Liver (tissue), 9 donors: ENCODE data around the gene MRPL27. TPM values are rescaled to one million over a fixed set of nuclear protein-coding genes. Genes with fewer than 3 reads are reported as not detected.

Experiments
- DNase-seq: peaks from one replicate; pipeline ENCODE4 v3.0.0-alpha.2; 2017; ENCODE audit warnings: low spot score
- H3K27ac ChIP-seq, 2 donors: one replicate each; pipeline ENCODE4 v1.7.0; 2013; ENCODE audit warnings: inconsistent platforms in 2 of 2, low read length in 2 of 2, control low read depth in 1 of 2, low read depth in 1 of 2, mild to moderate bottlenecking in 1 of 2
- H3K27me3 ChIP-seq, 4 donors: one replicate each; pipeline versions ENCODE4 v1.6.1 to v1.7.0; 2013; ENCODE audit warnings: low read length in 3 of 4, inconsistent platforms in 1 of 4, mild to moderate bottlenecking in 1 of 4, moderate library complexity in 1 of 4; ENCODE audit not compliant: control insufficient read depth in 4 of 4, insufficient read depth in 4 of 4
- H3K36me3 ChIP-seq, 4 donors: one replicate each; pipeline versions ENCODE4 v1.6.1 to v1.7.0; 2013; ENCODE audit warnings: low read length in 3 of 4, mild to moderate bottlenecking in 3 of 4, low read depth in 1 of 4, moderate library complexity in 1 of 4; ENCODE audit not compliant: control insufficient read depth in 4 of 4, insufficient read depth in 3 of 4
- H3K4me1 ChIP-seq, 4 donors: one replicate each; pipeline versions ENCODE4 v1.6.1 to v1.7.0; 2013; ENCODE audit warnings: low read length in 3 of 4, mild to moderate bottlenecking in 3 of 4, moderate library complexity in 1 of 4; ENCODE audit not compliant: control insufficient read depth in 4 of 4, insufficient read depth in 4 of 4
- H3K4me3 ChIP-seq, 3 donors: one replicate each; pipeline versions ENCODE4 v1.6.1 to v1.7.0; 2013; ENCODE audit warnings: low read length in 3 of 3, control low read depth in 1 of 3, low read depth in 1 of 3, mild to moderate bottlenecking in 1 of 3
- H3K9ac ChIP-seq, 2 donors: one replicate each; pipeline ENCODE4 v1.7.0; 2013; ENCODE audit warnings: low read length in 2 of 2, mild to moderate bottlenecking in 2 of 2, moderate library complexity in 2 of 2, control low read depth in 1 of 2, low read depth in 1 of 2
- H3K9me3 ChIP-seq, 4 donors: one replicate each; pipeline versions ENCODE4 v1.6.1 to v1.7.0; 2013; ENCODE audit warnings: low read length in 3 of 4; ENCODE audit not compliant: control insufficient read depth in 4 of 4
- FOXA1 ChIP-seq: IDR thresholded peaks from 2 replicates; pipeline ENCODE4 v1.6.1; 2016; ENCODE audit warnings: antibody characterized with exemption
- FOXA2 ChIP-seq: IDR thresholded peaks from 2 replicates; pipeline ENCODE4 v1.6.1; 2016; ENCODE audit warnings: antibody characterized with exemption
- GABPA ChIP-seq, 2 donors: IDR thresholded peaks in 1 of 2; conservative IDR thresholded peaks in 1 of 2; 2 replicates each; pipeline ENCODE4 v1.6.1; 2016; ENCODE audit warnings: antibody characterized with exemption in 2 of 2, mild to moderate bottlenecking in 1 of 2, moderate library complexity in 1 of 2
- HNF4A ChIP-seq, 2 donors: conservative IDR thresholded peaks; 2 replicates each; pipeline ENCODE4 v1.6.1; 2016; ENCODE audit warnings: antibody characterized with exemption in 2 of 2, mild to moderate bottlenecking in 2 of 2
- HNF4G ChIP-seq: IDR thresholded peaks from 2 replicates; pipeline ENCODE4 v1.6.1; 2016; ENCODE audit warnings: antibody characterized with exemption
- JUND ChIP-seq, 2 donors: IDR thresholded peaks; 2 replicates each; pipeline ENCODE4 v1.6.1; 2016; ENCODE audit warnings: antibody characterized with exemption in 2 of 2
- NR2F2 ChIP-seq: IDR thresholded peaks from 2 replicates; pipeline ENCODE4 v1.6.1; 2016; ENCODE audit warnings: antibody characterized with exemption
- RAD21 ChIP-seq, 2 donors: IDR thresholded peaks; 2 replicates each; pipeline ENCODE4 v1.6.1; 2016; ENCODE audit warnings: antibody characterized with exemption in 2 of 2, mild to moderate bottlenecking in 2 of 2
- RXRA ChIP-seq, 2 donors: IDR thresholded peaks; 2 replicates each; pipeline ENCODE4 v1.6.1; 2017 to 2018; ENCODE audit warnings: antibody characterized with exemption in 2 of 2, mild to moderate bottlenecking in 1 of 2
- SP1 ChIP-seq: IDR thresholded peaks from 2 replicates; pipeline ENCODE4 v1.6.1; 2018; ENCODE audit warnings: antibody characterized with exemption, mild to moderate bottlenecking
- TAF1 ChIP-seq: conservative IDR thresholded peaks from 2 replicates; pipeline ENCODE4 v1.6.1; 2016; ENCODE audit warnings: antibody characterized with exemption, mild to moderate bottlenecking
- YY1 ChIP-seq: IDR thresholded peaks from 2 replicates; pipeline ENCODE4 v1.6.1; 2016; ENCODE audit warnings: antibody characterized with exemption, mild to moderate bottlenecking
- WGBS: extraction: QIAGEN DNeasy Blood & Tissue Kit; methylation state at CpG from one replicate; pipeline ENCODE4 v1.1.7; 2013; 5-methylcytosine and 5-hydroxymethylcytosine counted together
- polyA plus RNA-seq, 2 donors: library from polyadenylated mRNA; stranded (reverse) in 1 of 2; unstranded in 1 of 2; fragments of 200-250 nt in 1 of 2; fragments of >200 nt in 1 of 2; fragmentation: Nextera tagmentation in 1 of 2; extraction: Ambion mirVana in 1 of 2; gene quantifications; one replicate each; pipeline versions ENCODE4 v1.2.1 to v1.2.3, GENCODE V29; 2013 to 2015
- total RNA-seq, 2 donors: library from RNA; depleted of rRNA; stranded (reverse); fragments of >200 nt; gene quantifications; one replicate each; pipeline ENCODE4 v1.2.3, GENCODE V29; 2014
- TF ChIP-seq, protein P1 (sequence below): IDR thresholded peaks from 2 replicates; pipeline ENCODE4 v1.6.1; 2016; ENCODE audit warnings: antibody characterized with exemption, mild to moderate bottlenecking
- TF ChIP-seq, protein P2 (sequence below): IDR thresholded peaks from 2 replicates; pipeline ENCODE4 v1.6.1; 2016; ENCODE audit warnings: antibody characterized with exemption
- TF ChIP-seq, protein P3 (sequence below): IDR thresholded peaks from 2 replicates; pipeline ENCODE4 v1.6.1; 2016; ENCODE audit warnings: antibody characterized with exemption
- TF ChIP-seq, protein P4 (sequence below): fragments of 150-350 bp; IDR thresholded peaks from 2 replicates; pipeline ENCODE4 v1.5.1; 2017; ENCODE audit warnings: improper control_type of control experiment, low read depth, low read length; ENCODE audit not compliant: missing input control
- donor health status: healthy.
- donor health status: healthy.
- donor health status: healthy.
- donor health status: healthy.
- donor health status: healthy.

The MRPL27 gene
- total and polyA plus RNA-seq, 4 donors: 25.9 to 87.1 (median 53.5) TPM

DNA sequence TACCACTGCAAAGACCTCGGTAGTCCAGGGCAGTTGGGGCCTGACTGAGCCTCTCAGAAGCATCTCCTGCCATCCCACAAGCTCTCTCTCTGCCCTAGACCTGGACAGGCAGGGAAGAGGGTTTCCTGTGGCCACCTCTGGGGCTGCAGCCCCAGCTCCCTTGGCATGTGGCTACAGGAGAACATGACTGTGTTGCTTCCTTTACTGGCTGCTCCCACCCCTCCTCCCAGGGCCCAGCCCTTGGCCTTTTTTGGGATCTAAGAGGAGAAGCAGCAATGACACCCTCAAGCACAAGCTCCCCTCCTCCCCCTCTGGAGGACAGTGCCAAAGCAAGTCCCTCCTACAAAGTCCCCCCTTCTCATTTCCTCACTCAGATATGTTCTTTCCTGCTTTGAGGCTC, 5.6 kb downstream of the MRPL27 start:
- DNase-seq: no peak
- Histone ChIP-seq H3K4me1 (peaks cover 4 to 14% (median 10%) of the 10 kb centered on the region in 4 donors), H3K27ac (no peak overlapping the region), H3K27me3 (no peaks in the 10 kb centered on the region), H3K9me3 (no peaks in the 10 kb centered on the region), H3K4me3 (no peak overlapping the region), H3K36me3 (peaks cover 8 to 52% (median 38%) of the 10 kb centered on the region in 4 donors), H3K9ac (no peak overlapping the region)
- TF ChIP-seq YY1 (no peak), HNF4A (conservative IDR thresholded peaks at IDR 0.05) (no peak), FOXA2 (no peak)
- whole genome bisulfite sequencing: 91% methylated on average over 1 of the region's 1 CpG

DNA sequence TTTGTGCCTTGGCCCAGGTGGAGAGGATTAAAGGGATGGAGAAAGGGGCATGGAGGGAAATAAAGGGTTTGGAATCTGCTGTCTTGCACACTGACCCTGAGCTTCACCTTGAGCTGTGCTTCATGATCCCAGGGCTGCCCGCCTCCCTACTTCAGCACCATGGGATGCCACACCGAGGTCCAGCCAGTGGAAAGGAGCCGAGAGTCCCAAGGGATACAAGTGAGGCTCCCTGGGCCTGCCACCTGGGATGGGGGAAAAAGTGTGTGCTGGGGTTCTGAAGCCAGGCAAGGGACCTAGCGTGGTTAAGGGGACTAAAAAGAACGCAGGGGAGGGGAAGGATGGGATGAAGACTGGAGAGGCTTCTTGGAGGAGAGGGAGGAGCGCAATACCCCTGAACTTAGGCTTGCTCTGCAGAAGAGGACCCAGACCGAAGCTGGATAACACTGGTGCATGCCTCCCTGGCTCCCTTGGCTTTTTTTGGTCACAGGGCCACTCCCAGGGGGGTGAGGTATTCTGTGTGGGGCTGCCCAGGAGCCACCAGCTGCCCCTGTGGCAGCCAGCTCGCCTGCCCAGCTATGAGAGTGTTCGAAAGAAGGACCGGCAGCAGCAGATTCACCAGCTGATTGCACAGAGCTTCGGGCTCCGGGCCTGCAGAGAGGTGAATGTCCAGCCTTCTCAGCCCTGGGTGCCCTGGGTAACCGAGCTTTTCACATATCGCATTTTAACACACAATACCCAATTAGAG, 7.2 kb downstream of the MRPL27 start:
- H3K27ac ChIP-seq: no peak overlapping the region
- peaks cover 8 to 54% (median 38%) of the 10 kb centered on the region in 4 donors for H3K36me3 ChIP-seq
- H3K9ac ChIP-seq: no peak overlapping the region
- TF ChIP-seq HNF4A (conservative IDR thresholded peaks at IDR 0.05) (no peak), HNF4G (no peak), YY1 (no peak), FOXA2 (no peak), RAD21 (IDR thresholded peaks at IDR 0.05) (no peak), SP1 (no peak)
- TF ChIP-seq, protein P1, sequence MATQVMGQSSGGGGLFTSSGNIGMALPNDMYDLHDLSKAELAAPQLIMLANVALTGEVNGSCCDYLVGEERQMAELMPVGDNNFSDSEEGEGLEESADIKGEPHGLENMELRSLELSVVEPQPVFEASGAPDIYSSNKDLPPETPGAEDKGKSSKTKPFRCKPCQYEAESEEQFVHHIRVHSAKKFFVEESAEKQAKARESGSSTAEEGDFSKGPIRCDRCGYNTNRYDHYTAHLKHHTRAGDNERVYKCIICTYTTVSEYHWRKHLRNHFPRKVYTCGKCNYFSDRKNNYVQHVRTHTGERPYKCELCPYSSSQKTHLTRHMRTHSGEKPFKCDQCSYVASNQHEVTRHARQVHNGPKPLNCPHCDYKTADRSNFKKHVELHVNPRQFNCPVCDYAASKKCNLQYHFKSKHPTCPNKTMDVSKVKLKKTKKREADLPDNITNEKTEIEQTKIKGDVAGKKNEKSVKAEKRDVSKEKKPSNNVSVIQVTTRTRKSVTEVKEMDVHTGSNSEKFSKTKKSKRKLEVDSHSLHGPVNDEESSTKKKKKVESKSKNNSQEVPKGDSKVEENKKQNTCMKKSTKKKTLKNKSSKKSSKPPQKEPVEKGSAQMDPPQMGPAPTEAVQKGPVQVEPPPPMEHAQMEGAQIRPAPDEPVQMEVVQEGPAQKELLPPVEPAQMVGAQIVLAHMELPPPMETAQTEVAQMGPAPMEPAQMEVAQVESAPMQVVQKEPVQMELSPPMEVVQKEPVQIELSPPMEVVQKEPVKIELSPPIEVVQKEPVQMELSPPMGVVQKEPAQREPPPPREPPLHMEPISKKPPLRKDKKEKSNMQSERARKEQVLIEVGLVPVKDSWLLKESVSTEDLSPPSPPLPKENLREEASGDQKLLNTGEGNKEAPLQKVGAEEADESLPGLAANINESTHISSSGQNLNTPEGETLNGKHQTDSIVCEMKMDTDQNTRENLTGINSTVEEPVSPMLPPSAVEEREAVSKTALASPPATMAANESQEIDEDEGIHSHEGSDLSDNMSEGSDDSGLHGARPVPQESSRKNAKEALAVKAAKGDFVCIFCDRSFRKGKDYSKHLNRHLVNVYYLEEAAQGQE: no peak
- no peak overlapping the region for H3K4me3 ChIP-seq
- DNase-seq: no peak
- no peaks in the 10 kb centered on the region for H3K4me1 ChIP-seq
- no peaks in the 10 kb centered on the region for H3K9me3 ChIP-seq
- no peaks in the 10 kb centered on the region for H3K27me3 ChIP-seq
- 95% methylated on average over 14 of the region's 14 CpGs for WGBS

DNA sequence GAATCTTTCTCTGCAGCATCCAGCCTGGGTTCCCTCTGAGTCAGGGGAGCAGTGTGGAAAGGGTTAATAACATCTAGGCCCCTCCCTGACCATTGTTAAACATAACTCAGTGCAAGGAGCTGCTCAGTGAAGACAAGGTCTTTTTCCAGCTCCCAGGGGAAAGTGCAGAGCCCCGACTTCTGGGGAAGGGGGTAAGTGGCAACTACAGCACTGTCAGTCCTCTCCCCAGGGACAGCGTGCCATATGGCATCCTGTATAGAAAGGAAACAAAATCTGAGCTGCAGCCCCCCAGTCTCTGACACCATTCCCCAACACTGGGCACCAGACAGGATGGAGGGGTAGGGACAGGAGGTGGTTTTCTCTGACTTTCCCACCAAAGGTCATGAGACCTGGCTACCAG, 7.8 kb downstream of the MRPL27 start:
- Histone ChIP-seq H3K27me3 (no peaks in the 10 kb centered on the region), H3K9me3 (no peaks in the 10 kb centered on the region), H3K27ac (no peak overlapping the region), H3K36me3 (peaks cover 8 to 48% (median 35%) of the 10 kb centered on the region in 4 donors), H3K9ac (no peak overlapping the region), H3K4me1 (no peaks in the 10 kb centered on the region), H3K4me3 (no peak overlapping the region)
- no peak for DNase-seq
- TF ChIP-seq, protein P2, sequence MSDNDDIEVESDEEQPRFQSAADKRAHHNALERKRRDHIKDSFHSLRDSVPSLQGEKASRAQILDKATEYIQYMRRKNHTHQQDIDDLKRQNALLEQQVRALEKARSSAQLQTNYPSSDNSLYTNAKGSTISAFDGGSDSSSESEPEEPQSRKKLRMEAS: no peak
- no peak for TF ChIP-seq SP1
- TF ChIP-seq HNF4A (conservative IDR thresholded peaks at IDR 0.05): no peak
- TF ChIP-seq RXRA (IDR thresholded peaks at IDR 0.05): no peak
- TF ChIP-seq, protein P1: no peak
- no peak for TF ChIP-seq JUND (IDR thresholded peaks at IDR 0.05)
- TF ChIP-seq, protein P3, sequence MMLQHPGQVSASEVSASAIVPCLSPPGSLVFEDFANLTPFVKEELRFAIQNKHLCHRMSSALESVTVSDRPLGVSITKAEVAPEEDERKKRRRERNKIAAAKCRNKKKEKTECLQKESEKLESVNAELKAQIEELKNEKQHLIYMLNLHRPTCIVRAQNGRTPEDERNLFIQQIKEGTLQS: no peak
- no peak for TF ChIP-seq FOXA1
- TF ChIP-seq YY1: no peak
- TF ChIP-seq, protein P4, sequence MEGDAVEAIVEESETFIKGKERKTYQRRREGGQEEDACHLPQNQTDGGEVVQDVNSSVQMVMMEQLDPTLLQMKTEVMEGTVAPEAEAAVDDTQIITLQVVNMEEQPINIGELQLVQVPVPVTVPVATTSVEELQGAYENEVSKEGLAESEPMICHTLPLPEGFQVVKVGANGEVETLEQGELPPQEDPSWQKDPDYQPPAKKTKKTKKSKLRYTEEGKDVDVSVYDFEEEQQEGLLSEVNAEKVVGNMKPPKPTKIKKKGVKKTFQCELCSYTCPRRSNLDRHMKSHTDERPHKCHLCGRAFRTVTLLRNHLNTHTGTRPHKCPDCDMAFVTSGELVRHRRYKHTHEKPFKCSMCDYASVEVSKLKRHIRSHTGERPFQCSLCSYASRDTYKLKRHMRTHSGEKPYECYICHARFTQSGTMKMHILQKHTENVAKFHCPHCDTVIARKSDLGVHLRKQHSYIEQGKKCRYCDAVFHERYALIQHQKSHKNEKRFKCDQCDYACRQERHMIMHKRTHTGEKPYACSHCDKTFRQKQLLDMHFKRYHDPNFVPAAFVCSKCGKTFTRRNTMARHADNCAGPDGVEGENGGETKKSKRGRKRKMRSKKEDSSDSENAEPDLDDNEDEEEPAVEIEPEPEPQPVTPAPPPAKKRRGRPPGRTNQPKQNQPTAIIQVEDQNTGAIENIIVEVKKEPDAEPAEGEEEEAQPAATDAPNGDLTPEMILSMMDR: no peak
- no peak for TF ChIP-seq GABPA (IDR thresholded peaks at IDR 0.05 in 1 of 2, conservative IDR thresholded peaks at IDR 0.05 in 1 of 2)
- TF ChIP-seq TAF1: no peak
- no peak for TF ChIP-seq NR2F2
- no peak for TF ChIP-seq FOXA2
- TF ChIP-seq RAD21 (IDR thresholded peaks at IDR 0.05): no peak
- WGBS: 68% methylated on average over 2 of the region's 2 CpGs
